Retina (tissue), 1 donor: Measurements from ENCODE around the gene GLIPR2.
A peak's percentile ranks its signal among the peaks of the same experiment; 100 is the strongest.
"Not testable (repeated sequence)": the region's sequence is repeated elsewhere in the genome, so short reads cannot be mapped to it uniquely, and the experiment has no call there.

Experiments used
- DNase-seq: peaks from one replicate; pipeline ENCODE4 v3.0.0-alpha.2; 2016

The GLIPR2 gene

GRCh38 chr9:36145970-36146369, 9.4 kb downstream of the GLIPR2 start:
- no peak for DNase-seq

- DNase-seq, result no peak
These were observed 10.1 kb downstream of the GLIPR2 start for GRCh38 chr9:36146651-36147050.

- no peak for DNase-seq
These were observed 11.1 kb downstream of the GLIPR2 start for GRCh38 chr9:36147441-36148175.

GRCh38 chr9:36148311-36149051, 11.9 kb downstream of the GLIPR2 start:
- no peak for DNase-seq

- DNase-seq, result no peak
These were observed 12.7 kb downstream of the GLIPR2 start for GRCh38 chr9:36149197-36149596.

GRCh38 chr9:36150574-36151315, 14.2 kb downstream of the GLIPR2 start:
- DNase-seq, result no peak

- DNase-seq, result no peak
These were observed 15.0 kb downstream of the GLIPR2 start for GRCh38 chr9:36151316-36152210.

- no peak for DNase-seq
These were observed 16.4 kb downstream of the GLIPR2 start for GRCh38 chr9:36152741-36153438.

GRCh38 chr9:36153746-36154145, 17.2 kb downstream of the GLIPR2 start:
- DNase-seq, result no peak

GRCh38 chr9:36154331-36154952, 17.9 kb downstream of the GLIPR2 start:
- DNase-seq, result peak; percentile 44

GRCh38 chr9:36156116-36156515, 19.6 kb downstream of the GLIPR2 start:
- DNase-seq, result no peak

GRCh38 chr9:36158122-36158521, 21.6 kb downstream of the GLIPR2 start:
- DNase-seq, result no peak

- no peak for DNase-seq
These were observed 22.4 kb downstream of the GLIPR2 start for GRCh38 chr9:36158917-36159316.

- DNase-seq, result not testable (repeated sequence)
These were observed 23.0 kb downstream of the GLIPR2 start for GRCh38 chr9:36159509-36159908.

GRCh38 chr9:36160126-36160525, 23.6 kb downstream of the GLIPR2 start:
- DNase-seq, result not testable (repeated sequence)

GRCh38 chr9:36161187-36161586, 24.7 kb downstream of the GLIPR2 start:
- DNase-seq, result no peak

GRCh38 chr9:36162211-36162738, 25.7 kb downstream of the GLIPR2 start:
- no peak for DNase-seq

GRCh38 chr9:36163049-36163785, 26.7 kb downstream of the GLIPR2 start:
- peak; percentile 73 for DNase-seq

GRCh38 chr9:36163786-36164170, 27.2 kb downstream of the GLIPR2 start:
- no peak for DNase-seq

GRCh38 chr9:36164372-36164771, 27.8 kb downstream of the GLIPR2 start:
- no peak for DNase-seq
